T follicular helper cell (primary cell): ENCODE measurements around the gene PHF1.
A peak's percentile ranks its signal among the peaks of the same experiment; 100 is the strongest.

ENCODE experiments used
- DNase-seq: peaks from one replicate; pipeline ENCODE4 v3.0.0-alpha.2; 2020; ENCODE audit warnings: low read depth

Gene PHF1

DNA sequence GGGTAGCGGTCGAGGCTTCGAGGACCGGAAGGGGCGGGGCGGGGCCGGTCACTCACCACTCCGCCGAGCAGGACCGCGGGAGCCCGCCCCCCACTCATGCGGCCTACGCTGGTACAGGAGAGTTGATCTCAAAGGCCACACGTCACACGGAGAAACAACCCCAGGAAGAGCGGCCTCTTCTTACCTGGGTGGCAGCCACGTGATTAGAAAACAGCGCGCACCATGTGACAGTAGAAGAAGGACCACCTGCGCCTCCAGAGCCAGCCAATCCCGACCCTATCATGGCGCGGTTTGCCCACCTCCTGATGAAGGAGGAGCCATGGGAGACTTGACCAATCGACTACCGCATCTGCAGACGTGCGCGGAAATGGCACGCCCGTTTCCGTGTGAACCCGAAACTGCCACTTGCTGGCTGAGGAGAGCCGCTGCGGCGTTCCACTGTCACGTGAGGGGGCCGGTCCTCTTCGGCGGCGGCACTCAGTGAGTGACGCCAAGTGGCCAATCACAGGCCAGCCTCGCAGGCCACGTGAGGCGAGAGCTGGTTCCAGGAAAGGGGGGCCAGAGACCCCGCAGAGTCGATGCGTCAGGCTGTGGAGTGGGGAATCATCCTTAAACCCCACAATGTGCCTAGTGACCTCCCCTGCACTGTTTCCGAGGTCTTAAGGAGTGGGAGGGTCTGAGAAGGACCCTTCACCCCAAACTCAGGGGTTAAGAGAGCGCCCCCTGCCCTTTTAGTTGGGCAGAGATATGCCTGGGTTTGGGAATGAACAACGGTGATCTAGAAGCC, 7.3 kb downstream of the PHF1 start, which contains the start of gene CUTA:
Gene CUTA, minus strand, starts transcription at position 205 of the 787 bp plus-strand sequence. Its CDS starts 107 bp downstream, at position 98.
- DNase-seq, result peak; percentile 99

DNA sequence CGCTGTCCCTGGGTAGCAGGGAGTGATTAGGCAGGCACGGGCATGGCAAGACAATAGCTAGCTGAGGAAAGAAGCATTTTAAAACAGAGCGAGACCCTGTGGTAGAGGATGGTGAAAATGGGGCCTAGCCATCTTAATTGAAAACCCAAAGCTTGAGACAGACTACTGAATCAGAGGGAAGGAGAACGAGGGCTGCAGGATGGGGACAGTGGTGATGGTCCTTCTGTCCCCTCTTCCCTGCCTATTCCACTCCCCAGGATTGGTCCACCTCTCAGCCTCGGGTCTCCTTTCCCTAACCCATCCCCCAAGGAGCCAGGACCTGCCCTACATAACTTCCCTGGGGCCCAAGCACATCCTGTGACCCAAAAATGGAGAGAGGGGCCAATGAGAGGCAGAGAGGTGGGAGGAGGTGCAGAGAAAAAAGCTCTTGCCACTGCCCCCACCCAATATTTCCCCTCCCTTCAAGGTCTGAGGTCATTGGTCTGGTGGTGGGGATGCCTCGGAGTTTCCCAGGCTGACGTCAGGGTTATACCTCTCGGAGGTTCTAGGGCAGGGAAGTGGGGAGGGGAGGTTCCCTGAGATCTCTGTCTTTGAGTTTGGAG, 8.0 kb downstream of the PHF1 start:
- DNase-seq, result no peak

DNA sequence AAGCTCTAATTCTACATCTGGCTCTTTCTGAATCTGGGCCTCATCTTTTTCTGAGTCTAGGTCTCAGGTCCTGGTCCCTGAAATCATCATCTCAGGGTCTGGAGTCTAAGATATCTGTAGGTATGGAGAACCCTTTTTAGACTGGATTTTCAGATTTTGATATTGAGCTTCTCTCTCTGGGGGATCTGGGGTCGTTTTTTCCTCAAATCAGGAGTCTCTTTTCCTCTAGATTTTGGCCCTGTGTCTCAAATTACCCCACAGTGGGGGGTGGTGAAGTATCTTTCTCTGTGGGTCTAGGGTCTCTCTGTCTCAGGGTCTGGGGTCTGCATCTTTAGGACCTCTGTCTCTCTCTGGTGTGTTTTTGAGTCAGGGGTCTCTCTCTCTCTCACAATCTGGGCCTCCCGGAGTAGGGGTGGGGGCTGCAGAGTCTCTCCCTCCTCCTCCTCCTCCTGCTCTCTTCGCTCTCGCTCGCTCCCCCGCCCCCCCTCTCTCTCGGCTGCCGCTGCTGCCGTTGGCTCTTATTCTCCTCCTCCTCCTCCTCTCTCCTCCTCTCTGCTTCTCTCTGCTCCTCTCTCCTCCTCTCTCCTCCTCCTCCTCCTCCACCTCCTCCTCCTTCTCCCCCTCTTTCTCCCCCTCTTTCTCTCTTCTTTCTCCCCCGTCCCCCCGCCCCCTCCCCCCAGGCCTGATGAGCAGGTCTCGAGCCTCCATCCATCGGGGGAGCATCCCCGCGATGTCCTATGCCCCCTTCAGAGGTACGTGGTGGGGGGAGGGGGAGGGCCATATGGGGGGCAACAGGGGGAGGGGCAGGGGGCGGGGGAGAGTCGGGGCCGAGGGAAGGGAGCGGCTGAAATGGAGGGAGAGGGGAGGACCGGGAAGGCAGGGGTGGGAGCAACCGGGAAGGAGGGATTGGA, 9.0 kb downstream of the PHF1 start, which contains the start of gene SYNGAP1:
Gene SYNGAP1, plus strand, starts transcription at position 486 of the 911 bp plus-strand sequence. Its CDS starts 200 bp downstream, at position 686.
- no peak for DNase-seq

DNA sequence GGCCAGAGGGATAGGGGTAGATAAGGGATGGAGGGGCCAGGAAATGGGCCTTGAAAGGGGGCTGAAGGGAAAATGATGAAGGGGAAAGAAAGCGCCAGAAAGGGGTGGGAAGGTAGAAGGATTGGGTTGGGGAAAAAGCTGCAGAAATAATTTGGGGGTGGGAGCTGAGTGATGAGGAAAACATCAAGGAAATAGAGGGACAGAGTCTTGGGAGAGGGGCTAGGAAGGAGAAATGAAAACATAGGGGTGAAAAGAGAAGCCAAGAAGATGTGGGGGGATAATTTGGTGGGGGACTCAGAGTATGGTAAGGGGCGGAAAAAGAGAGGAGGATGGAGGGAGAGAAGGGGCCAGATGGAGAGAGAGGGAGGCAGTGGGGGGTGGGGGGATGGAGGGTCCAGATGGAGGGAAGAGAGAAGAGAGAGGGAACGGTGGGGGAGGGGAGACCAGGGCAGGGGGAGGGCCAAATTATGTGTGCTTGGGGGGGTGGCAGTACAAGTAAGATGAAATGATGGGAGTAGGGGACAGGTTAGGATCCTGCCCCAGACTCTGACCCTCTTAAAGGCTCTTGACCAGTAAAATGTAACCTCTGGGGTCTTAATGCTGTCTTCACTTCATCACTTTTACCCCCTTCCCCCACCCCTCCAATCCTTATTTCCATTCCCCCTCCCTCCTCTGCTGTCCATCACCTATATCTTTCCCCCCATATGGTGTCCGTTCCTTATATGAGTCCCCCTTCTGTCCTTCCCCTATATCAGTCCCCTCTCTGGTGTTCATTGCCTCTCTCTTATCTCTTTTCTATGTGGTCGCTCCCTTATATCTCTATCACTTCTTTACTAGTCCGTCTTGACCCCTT, 9.9 kb downstream of the PHF1 start:
- DNase-seq, result no peak

DNA sequence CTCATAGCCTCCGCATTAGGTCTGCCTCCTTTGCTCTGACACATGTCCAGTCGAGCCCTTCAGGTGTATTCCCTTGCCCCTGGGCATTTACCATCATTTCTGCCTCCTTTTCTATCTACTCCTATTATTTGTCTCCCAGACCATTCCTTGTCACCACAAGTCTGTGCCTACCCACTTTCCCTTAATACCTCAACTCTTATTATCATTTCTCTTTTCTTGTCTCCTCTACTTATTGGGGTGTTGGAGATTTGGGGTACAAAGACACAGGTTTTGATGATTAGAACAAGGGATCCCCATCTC, 10.5 kb downstream of the PHF1 start:
- DNase-seq, result no peak

DNA sequence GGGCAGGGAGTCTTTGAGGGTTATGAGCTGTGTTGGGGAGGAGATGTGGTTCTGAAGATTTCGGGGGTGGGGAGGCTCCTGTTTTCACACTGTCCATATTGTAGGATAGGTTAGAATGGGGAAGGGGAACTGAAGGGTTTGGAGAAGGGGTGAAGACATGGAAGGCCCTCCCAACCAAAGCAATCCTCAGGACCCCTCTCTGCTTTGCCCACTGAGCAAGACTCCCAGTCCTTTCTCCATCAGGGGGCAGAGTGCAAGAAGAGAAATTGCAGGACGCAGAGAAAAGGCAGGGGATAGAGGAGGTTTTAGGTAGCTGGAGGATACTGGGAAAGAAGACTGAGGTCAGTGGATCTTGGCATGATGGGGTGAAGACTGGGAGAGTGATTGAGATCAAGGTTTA, 13.0 kb downstream of the PHF1 start:
- DNase-seq, result no peak

DNA sequence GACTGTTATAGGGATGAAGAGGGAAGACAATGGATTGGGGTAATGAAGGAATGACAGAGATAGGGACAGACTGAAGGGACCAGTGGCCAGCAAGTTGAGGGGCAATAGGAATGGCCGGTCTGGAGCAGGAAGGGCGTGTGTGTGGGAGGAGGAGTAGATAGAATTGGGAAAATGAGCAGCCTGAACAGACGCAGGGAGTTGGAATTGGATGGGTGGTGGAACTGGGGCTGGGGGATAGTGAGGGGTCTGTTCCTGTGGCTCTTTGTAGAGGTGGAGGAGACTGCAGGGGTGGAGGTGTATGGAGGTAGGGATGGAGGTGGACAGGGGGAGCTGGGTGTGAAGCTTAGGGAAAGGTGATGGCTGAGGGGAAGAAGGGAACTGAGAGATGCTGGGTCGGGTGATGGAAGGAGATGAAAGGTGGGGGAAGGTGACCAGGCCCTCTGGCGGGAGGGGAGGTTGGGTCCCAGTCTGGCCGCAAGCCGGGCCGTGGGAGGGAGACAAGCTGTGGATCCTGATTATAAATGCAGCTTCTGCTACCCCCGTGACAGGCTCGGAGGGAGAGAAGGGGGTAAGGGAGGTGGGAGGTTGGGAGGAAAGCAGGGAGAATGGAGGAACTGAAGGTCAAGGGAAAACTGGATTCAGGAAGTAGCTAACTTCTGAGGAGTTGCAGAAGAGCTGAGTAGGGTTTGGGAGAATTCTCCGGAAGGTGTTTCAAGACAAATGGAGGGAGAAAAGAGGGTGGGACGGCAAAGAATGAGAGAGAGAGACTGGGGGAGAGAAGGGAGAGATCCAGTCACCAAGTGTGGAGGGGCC, 14.2 kb downstream of the PHF1 start:
- DNase-seq, result no peak

DNA sequence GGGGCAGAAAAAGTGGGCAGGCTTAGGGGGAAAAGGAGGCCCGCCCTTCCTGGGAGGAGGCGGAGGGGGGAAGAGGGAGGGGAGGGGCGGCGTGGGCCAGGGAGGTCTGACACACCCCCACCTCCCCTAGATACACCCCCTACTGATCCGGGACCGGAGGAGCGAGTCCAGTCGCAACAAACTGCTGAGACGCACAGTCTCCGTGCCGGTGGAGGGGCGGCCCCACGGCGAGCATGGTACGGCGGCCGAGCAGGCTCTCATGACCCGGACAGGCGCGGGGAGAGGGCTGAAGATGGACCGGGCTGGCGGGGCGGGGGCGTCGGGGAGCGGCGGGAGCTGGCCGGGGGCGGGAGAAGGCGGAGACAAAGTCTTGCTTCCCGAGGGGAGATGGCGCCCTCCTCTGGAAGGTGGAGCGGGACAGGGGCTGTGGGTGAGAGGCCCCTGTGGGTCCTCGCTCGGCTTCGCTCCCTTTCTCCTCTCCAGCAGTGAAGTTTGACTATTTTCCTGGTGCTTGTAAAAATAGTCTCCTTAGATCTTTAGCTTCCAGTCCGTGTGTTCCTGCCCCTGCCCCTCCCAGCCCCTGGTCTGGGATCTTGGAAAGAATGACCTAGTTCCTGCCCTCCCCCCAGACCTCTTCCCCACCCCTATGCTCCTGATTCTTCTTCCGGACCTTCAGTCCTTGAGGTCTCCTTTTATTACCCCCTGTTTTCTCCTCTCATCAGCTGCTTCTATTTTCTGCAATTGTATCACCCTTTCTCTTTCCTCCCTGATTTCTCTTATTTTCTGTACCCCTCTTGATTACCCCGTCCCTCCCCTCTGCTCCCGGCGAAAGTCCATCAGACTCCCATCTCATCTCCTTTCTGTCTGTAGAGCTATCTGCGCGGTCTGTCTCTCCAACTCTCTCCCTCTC, 15.1 kb downstream of the PHF1 start:
- DNase-seq, result peak; percentile 75

DNA sequence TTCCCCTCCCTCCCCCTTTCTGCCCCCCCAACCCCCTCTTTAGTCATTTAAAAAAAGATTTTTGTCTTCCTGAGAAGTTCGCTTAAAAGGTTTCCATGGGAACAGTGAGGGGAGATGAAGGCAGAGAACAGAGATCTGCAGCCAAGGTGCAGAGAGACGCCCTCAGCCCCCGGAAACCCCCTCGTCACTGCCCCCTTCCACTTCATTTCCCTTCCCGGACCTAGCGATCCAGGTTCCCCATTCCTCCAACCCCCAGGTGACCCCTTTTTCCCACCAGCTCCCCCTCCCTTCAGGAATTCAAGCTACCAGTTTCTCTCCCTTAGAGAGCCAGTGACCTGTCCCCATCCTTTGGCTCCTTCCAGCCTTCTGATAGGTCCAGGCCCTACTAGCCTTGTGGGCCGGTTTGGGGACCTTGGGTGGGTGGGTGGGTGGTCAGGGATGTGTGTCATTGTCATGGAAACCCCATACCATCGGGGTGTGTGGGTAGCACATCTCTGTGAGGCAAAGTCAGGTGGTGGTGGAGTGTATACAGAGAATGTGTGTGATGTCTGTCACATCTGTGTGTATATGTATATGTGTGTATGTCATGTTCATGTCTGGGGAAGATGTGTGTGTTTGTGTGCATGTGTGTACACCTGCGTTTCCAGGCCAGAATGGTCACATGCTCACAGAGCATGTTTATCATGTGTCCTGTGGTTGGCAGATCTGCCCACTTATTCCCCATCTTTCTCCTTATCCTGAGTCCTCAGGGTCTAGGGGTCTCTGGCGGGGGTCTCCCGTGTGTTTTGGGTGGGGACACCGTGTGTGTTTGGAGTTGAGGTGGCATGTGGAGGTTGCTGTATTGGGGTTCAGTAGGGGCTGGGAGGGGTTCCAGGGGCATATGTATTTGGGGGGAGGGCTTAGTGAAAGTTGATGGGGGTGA, 16.0 kb downstream of the PHF1 start:
- no peak for DNase-seq

DNA sequence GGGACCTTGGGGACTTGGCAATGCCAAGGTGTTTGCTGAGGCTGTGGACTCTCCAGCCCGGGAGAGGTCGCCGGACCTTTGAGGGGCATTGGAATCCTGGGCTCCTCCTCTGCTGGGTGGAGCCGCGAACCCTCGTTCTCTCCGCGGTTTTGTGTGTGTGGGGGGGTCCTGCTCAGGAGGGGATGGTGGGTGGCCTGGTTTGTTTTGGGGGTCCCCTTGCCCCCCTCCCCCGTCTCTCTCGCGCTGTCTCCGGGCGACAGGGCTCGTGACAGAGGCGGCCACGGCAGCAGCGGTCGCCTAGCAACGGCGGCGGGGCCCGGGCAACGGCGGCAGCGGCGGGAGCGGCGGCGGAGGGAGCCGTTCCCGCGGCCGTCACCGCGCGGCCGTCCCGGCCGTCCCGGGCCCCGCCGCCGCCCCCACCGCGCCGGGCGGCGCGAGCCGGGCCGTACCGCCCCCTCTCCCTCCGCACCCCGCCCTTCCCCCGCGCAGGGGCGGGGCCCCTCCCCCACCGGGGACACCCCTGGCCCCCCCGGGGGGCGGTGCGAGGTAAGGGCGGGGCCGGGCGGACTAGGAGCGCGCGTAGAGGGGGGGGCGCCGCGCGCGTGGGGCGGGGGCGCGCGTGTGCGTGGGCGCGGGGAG, 16.9 kb downstream of the PHF1 start:
- DNase-seq, result peak; percentile 53

DNA sequence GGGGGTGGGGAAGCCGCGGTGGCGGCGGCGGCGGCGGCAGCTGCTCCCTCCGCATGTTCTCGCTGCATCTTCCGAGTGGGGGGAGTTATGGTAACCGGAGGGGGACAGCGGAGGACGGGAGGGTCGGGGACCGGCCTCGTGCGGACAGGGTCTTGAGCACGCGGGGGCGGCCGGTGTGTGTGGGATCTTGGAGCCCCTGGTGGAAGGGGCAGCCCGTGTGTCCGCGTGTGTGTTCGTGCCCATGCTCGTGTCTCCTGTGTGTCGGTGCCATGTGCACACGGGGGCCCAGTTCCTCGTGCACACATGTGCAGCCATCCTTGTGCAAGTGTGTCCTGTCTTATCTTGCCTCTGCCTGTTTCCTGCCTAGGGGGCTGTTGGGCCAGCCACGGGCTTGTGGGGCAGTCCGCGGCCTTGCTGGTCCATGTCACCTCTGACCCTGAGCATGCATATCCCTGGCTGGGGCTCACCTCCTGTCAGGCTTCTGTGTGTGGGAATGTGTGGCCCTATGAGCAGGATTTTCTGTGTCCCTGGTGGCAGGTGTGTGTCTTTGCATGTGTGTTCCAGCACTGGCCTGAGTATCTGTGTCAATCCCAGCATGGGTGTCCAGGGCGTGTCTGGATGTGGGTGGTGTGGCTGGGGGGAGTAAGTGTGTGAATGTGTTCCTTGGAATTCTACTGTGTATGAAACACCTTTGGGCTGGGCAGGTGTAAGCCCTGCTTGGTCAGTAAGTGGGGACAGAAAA, 17.6 kb downstream of the PHF1 start:
- no peak for DNase-seq

DNA sequence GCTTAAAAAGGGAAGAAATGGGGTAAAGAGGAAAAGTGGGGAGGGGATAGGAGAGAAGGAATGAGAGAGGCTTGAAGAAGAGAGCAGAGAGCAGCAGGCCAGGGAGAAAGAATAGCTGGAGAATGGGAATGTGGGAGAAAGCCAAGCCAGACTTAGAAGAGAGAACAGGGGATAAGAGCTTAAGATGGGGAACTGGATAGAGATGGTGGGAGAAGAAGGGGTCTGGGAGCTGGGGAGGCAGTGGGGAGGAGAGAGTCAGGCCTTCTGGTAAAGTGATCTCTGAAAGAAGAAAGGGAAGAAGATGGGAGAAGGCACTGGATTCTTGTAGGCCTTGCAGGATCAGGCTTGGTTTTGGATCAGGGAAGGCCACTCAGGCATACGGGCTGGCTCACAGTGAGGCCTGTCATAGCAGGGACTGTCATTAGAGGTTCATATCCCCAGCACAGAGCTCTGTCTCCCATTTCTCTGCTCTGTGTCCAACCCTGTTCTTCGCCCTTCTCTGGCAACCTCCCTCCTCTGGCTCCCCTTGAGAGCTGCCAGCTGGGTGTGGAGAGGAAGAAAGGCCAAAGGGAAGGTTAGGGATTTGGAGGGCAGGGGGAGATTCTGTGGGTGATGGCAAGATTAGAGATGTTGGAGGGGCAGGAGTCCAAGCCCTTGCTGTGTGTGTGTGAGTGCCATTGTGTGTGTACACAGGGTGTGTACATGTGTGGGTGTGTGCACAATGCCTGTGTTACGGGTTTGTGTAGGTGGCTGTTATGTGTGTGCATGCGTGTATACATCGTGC, 18.3 kb downstream of the PHF1 start:
- no peak for DNase-seq

DNA sequence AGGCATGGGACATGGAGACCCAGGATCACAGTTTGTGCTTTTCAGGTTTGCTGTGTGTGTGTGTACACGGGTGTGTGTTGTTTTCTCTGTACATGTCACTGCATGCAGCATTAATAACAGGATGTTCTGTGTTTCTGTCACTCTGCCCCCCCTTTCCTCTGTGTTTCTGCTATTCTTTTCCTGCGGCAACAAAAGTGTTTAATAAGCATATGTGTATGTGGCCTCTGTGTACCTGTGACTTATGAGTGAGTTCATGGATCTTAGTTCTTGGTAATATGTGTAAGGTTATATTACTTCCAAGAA, 18.9 kb downstream of the PHF1 start:
- DNase-seq, result no peak

DNA sequence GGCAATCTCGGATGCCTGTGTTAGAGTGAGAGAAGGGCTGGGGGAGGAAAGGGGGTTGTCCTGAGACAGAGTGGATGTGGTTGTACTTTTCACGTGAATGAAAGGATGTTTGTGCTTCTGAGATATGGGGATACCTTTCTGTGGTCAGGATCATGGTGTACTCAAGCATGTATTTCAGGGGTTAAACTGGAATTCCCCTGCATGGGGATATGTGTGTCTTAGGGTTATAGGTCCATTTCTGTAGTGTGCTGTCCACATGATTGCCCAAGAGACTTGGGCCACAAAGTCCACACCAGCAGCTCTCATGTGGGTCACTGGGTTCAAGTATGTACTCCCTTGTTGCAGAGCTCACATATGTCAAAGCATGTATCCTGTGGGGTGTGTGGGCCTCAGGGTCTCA, 19.5 kb downstream of the PHF1 start:
- DNase-seq, result no peak

DNA sequence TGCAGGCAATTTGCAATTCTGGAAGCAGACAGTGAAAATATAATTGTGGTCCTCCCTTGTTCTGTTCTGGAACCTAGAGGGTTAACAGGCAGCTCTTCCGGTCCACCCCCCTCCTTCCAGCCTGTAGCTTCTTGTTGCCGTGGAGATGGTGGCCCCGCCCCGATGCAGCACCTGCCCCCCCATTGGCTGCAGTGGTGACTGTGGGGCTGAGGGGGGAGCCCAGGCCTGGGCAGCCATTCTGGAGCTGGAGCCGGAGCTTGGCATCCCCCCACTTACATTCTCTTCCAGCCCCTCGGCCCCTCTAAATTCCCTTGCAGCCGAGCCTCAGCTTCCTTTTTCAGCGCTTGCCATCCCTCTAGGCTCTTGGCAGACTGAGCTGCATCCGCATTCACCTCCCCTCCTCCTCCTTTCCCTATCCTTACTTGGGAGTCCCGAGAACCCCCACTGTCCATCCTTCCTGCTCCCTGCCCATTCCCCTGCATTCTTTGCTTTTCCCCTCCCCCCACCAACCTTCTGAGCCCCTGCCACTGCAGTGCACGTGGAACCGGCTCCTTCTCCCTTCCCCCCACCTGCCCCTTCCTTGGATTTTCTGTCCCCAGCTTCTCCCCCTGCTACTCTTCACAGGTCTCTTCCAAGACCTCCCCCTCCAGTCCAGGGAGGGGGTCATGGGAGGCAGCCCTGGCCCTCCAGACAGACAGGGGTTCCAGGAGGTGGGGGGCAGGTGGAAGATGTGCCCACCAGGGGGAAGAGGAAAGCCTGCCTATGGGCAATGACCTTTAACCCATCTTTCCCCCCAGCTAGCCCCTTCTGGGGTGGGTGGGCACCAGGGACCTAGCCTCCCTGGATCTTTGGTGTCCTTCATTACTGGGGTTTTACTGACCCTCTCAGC, 20.4 kb downstream of the PHF1 start:
- peak; percentile 79 for DNase-seq
